A673 (cell line): ENCODE results near the gene CNKSR1. TPM values are rescaled to one million over a fixed set of nuclear protein-coding genes. Genes with fewer than 3 reads are reported as not detected.

Experiments
- BruUV-seq: library from RNA; stranded (reverse); fragments of 400-500 nt; replicated peaks from 2 replicates; lab custom pipeline; 2021; lab: Mats Ljungman, UMichigan
- CTCF ChIA-PET: fragments of 300-600 bp; sonication (Branson Sonifier 250); formaldehyde crosslinking; loops from one replicate; lab custom pipeline; 2022; ENCODE audit warnings: antibody characterized with exemption; lab: Charles Lee
- POLR2A ChIA-PET: fragments of 300-600 bp; sonication (Branson Sonifier 250); formaldehyde crosslinking; loops from one replicate; lab custom pipeline; 2022; ENCODE audit warnings: antibody characterized with exemption; ENCODE audit not compliant: low non-redundant PET; lab: Charles Lee
- DNase-seq: peaks from one replicate; pipeline ENCODE4 v3.0.0-alpha.2; 2015; ENCODE audit warnings: low spot score
- H3K27ac ChIP-seq: fragments of 200-600 bp; sonication (generic); 2 replicates; pipeline ENCODE4 v1.5.1; 2016; ENCODE audit warnings: mixed run types, low read depth, mild to moderate bottlenecking, mixed read lengths, antibody characterized with exemption, low read length; ENCODE audit not compliant: poor library complexity, severe bottlenecking
- H3K27me3 ChIP-seq: fragments of 200-600 bp; sonication (generic); replicated peaks from 2 replicates; pipeline ENCODE4 v1.6.1; 2017; ENCODE audit warnings: mixed run types, low read depth, mild to moderate bottlenecking, mixed read lengths, antibody characterized with exemption, low read length; ENCODE audit not compliant: insufficient read depth, poor library complexity
- H3K36me3 ChIP-seq: fragments of 200-600 bp; sonication (generic); 2 replicates; pipeline ENCODE4 v1.6.1; 2016; ENCODE audit warnings: mixed run types, mild to moderate bottlenecking, mixed read lengths, antibody characterized with exemption, low read length; ENCODE audit not compliant: insufficient read depth, poor library complexity, severe bottlenecking
- H3K4me1 ChIP-seq: fragments of 200-600 bp; sonication (generic); 2 replicates; pipeline ENCODE4 v1.6.1; 2017; ENCODE audit warnings: mixed run types, mild to moderate bottlenecking, mixed read lengths, antibody characterized with exemption, low read length; ENCODE audit not compliant: insufficient read depth, poor library complexity, severe bottlenecking
- H3K4me3 ChIP-seq: fragments of 200-600 bp; sonication (generic); 2 replicates; pipeline ENCODE4 v1.5.1; 2016; ENCODE audit warnings: low read depth, mixed run types, mild to moderate bottlenecking, mixed read lengths, low read length; ENCODE audit not compliant: poor library complexity, severe bottlenecking
- H3K9me3 ChIP-seq: fragments of 200-600 bp; sonication (generic); 2 replicates; pipeline ENCODE4 v1.6.1; 2016; ENCODE audit warnings: mixed run types, low read depth, mild to moderate bottlenecking, mixed read lengths, antibody characterized with exemption, low read length; ENCODE audit not compliant: poor library complexity, severe bottlenecking
- EZH2 ChIP-seq: fragments of 200-600 bp; sonication (generic); IDR thresholded peaks from 2 replicates; pipeline ENCODE4 v1.6.1; 2017; ENCODE audit warnings: borderline replicate concordance, low read depth, mild to moderate bottlenecking, mixed read lengths, antibody characterized with exemption, low read length; ENCODE audit not compliant: poor library complexity, severe bottlenecking
- intact Hi-C: fragments of 100-400 bp; cut with micrococcal nuclease; formaldehyde crosslinking; loops from one replicate; pipeline ENCODE4 v1.10.0; 2022; ENCODE audit not compliant: unreplicated experiment
- total RNA-seq: library from RNA; stranded (reverse); gene quantifications from 2 replicates; pipeline ENCODE4 v1.2.3, GENCODE V29; 2021
- TF ChIP-seq, protein P1 (sequence below): fragments of 300-800, 200-600 bp; sonication (generic); conservative IDR thresholded peaks from 2 replicates; pipeline ENCODE4 v1.5.1; 2017; ENCODE audit warnings: low read depth, mild to moderate bottlenecking, antibody characterized with exemption, low read length, moderate library complexity, mixed read lengths

Gene CNKSR1
- total RNA-seq, 1 experiment from 2014 or later: 1.8 TPM

DNA sequence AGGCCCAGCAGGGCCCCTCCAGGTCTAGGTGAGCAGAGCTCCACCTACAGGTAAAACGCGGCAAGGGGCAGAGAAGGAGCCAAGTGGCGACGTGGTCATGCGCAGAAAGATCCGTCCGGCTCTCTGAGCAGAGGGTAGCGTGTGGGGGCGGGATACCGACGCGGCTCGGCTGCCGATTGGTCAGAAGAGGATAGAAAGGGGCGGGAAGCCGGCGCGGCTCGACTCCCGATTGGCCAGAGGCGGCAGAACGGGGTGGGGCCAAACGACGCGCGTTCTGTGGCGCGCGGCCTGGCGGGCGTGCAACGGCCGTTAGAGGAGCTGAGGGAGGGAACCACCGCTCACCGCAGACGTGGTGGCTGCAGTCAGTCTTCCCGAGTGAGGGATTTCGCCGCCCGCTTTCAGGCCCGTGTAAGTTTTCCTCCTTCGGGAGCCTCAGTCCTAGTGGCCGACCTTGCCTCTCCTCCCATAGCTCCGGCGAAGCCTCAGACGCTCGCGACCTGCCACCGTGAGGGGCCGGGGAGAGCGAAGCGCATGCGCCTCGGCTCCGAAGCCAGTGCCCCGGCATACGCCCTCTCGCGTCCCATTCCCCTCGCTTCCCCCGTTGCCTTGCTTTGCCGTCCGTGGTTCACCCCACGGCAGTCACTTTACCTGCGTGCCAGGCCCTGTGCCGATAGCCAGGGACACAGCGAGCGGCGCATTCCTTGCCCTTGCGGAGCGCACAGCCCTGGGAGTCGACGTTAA lies 56.8 kb downstream of the CNKSR1 start, which contains the start of gene CEP85:
Gene CEP85 (plus strand): TSS at position 298 of the 741 bp plus-strand sequence. CDS start 5,584 bp downstream, outside the sequence.
- TF ChIP-seq, protein P1, sequence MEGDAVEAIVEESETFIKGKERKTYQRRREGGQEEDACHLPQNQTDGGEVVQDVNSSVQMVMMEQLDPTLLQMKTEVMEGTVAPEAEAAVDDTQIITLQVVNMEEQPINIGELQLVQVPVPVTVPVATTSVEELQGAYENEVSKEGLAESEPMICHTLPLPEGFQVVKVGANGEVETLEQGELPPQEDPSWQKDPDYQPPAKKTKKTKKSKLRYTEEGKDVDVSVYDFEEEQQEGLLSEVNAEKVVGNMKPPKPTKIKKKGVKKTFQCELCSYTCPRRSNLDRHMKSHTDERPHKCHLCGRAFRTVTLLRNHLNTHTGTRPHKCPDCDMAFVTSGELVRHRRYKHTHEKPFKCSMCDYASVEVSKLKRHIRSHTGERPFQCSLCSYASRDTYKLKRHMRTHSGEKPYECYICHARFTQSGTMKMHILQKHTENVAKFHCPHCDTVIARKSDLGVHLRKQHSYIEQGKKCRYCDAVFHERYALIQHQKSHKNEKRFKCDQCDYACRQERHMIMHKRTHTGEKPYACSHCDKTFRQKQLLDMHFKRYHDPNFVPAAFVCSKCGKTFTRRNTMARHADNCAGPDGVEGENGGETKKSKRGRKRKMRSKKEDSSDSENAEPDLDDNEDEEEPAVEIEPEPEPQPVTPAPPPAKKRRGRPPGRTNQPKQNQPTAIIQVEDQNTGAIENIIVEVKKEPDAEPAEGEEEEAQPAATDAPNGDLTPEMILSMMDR: peak; percentile 92
- TF ChIP-seq EZH2: no peak
- peaks cover 28% of the 10 kb centered on the region for H3K4me1 ChIP-seq
- ChIA-PET CTCF (interaction anchor here (0.5 to 1.6 kb wide), 8 partner anchors 42 to 146 kb away, joined by 3 to 11 read pairs (median 4); partner anchors contain the start of genes CATSPER4, SH3BGRL3 and ZNF593), POLR2A (no interaction called here)
- BruUV-seq: no TSS peak
- peak; percentile 97 for DNase-seq
- no peaks in the 10 kb centered on the region for H3K27me3 ChIP-seq
- intact Hi-C loops: no loop called here
- no peaks in the 10 kb centered on the region for H3K9me3 ChIP-seq
- H3K4me3 ChIP-seq: peak within 1 kb of the TSS; percentile 76
- peak within 1 kb of the TSS; percentile 79 for H3K27ac ChIP-seq
- H3K36me3 ChIP-seq: no peaks in the 10 kb centered on the region

DNA sequence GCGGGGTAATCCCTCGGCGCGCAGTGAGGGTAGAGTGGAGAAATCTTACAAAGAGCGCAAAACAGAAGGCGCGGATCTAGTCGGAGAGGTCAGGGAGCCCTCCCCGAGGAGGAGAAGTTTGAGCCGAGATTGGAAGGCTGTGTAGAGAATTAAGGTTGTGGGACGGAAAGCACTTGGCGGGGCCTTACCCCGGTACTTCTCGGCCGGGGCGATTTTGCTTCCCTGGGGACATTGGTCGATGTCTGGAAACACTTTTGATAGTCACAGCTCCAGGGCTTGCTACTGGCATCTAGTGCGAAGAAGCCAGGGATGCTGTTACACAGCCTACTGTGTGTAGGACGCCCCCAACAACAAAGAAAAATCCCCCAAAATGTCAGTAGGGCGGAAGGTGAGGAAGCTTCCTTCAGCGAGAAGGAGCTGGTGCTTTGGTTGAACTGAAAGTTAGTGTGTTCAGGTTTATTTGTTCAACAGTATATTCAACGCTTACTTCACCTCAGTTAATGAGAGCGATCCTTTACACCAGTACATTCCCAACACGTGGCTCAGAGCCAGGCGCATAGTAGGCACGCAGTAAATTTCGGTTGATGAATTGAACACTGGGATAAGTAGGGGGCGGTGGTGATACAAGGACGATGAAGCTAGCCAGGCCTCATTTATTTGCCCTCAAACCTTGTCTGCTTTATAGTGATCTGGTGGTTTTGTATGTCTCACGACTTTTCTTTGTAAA lies 57.5 kb downstream of the CNKSR1 start:
- peaks cover 2% of the 10 kb centered on the region for H3K36me3 ChIP-seq
- TF ChIP-seq EZH2: no peak
- TF ChIP-seq, protein P1: peak; percentile 19; the same call in 1 of the 2 replicates
- no TSS peak for BruUV-seq
- H3K27me3 ChIP-seq: no peaks in the 10 kb centered on the region
- no peaks in the 10 kb centered on the region for H3K9me3 ChIP-seq
- intact Hi-C loops: loop anchor here (5.0 kb wide), 1 partner anchor 42 kb away; no protein-coding TSS in a partner anchor
- H3K27ac ChIP-seq: peak overlapping the region; percentile 79
- DNase-seq: peak; percentile 38
- H3K4me3 ChIP-seq: peak overlapping the region; percentile 76
- CTCF ChIA-PET: interaction anchor here (0.5 to 1.6 kb wide), 10 partner anchors 41 to 146 kb away, joined by 3 to 11 read pairs (median 4); partner anchors contain the start of genes CATSPER4, SH3BGRL3 and ZNF593
- H3K4me1 ChIP-seq: peaks cover 28% of the 10 kb centered on the region
- POLR2A ChIA-PET: interaction anchor here (0.6 to 0.7 kb wide), 2 partner anchors 13 to 923 kb away, joined by 3 to 6 read pairs; no protein-coding TSS in a partner anchor

DNA sequence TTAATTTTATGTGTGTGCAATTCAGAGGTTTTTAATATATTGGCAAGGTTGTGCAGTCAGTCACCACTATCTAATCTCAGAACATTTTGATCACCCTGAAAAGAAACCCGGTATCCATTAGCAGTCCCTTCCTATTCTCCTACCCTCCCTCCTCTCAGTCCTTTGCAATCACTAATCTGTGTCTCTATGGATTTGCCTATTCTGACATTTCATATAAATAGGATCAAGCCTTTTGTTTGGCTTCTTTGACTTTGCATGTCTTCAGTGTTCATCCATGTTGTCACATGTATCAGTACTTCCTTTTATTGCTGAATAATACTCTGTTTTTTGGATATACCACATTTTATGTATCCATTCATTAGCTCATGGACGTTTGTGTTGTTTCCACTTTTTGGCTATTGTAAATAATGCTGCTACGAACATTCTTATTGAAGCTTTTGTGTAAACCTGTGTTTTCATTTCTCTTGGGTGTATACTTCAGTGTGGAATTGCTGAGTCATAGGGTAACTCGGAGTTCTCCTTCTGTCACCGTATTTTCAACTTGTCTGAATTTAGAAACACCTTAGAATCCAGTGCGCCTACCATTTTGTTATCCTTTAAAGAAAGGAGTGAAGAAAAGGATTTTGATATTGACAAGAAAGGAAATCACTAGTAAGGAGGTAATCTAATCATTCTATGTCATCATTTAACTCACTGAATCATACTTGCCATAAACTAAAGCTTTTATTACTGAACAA lies 60.1 kb downstream of the CNKSR1 start:
- BruUV-seq: no TSS peak
- POLR2A ChIA-PET: no interaction called here
- no peak overlapping the region for H3K4me3 ChIP-seq

More for the DNA sequence above, 60.1 kb downstream of the CNKSR1 start:
- Histone ChIP-seq H3K9me3 (no peaks in the 10 kb centered on the region), H3K4me1 (peaks cover 28% of the 10 kb centered on the region), H3K36me3 (peaks cover 8% of the 10 kb centered on the region), H3K27ac (peak overlapping the region; percentile 58), H3K27me3 (no peaks in the 10 kb centered on the region)
- TF ChIP-seq EZH2: no peak
- TF ChIP-seq, protein P1: no peak
- no peak for DNase-seq
- CTCF ChIA-PET: no interaction called here
- intact Hi-C loops: loop anchor here (5.0 kb wide), 1 partner anchor 40 kb away; no protein-coding TSS in a partner anchor
